ENCODE data around the gene OR10A4.
"Not testable (repeated sequence)": the region's sequence is repeated elsewhere in the genome, so short reads cannot be mapped to it uniquely, and the experiment has no call there.

Gene OR10A4

GRCh38 chr11:6862961-6863360 lies 13.5 kb upstream of the OR10A4 start, which contains the start of gene OR10A2:
Gene OR10A2, plus strand, starts transcription at chr11:6863057. Its CDS starts 6,698 bp downstream, at chr11:6869755.
- no peak for TF ChIP-seq CTCF (IDR thresholded peaks at IDR 0.05; ENCODE audit: unreplicated experiment in 3 of 3)
- peaks cover 2% of the 10 kb centered on the region for H3K9me3 Mint-ChIP-seq
- no peak within 1 kb of the TSS for H3K4me3 Mint-ChIP-seq
- no peaks in the 10 kb centered on the region for H3K4me1 Mint-ChIP-seq
- no peaks in the 10 kb centered on the region for H3K36me3 Mint-ChIP-seq (ENCODE audit: low read depth)
- no peaks in the 10 kb centered on the region for H3K27me3 Mint-ChIP-seq (ENCODE audit: low read depth)
- H3K27ac Mint-ChIP-seq, result no peak within 1 kb of the TSS

GRCh38 chr11:6864438-6864837 lies 12.0 kb upstream of the OR10A4 start:
- no peak for TF ChIP-seq CTCF (IDR thresholded peaks at IDR 0.05; ENCODE audit: unreplicated experiment in 3 of 3)
- Mint-ChIP-seq H3K4me3 (no peak overlapping the region), H3K9me3 (peaks cover 2% of the 10 kb centered on the region), H3K27me3 (ENCODE audit: low read depth) (no peaks in the 10 kb centered on the region), H3K27ac (no peak overlapping the region), H3K36me3 (ENCODE audit: low read depth) (no peaks in the 10 kb centered on the region), H3K4me1 (no peaks in the 10 kb centered on the region)

GRCh38 chr11:6871278-6871677 lies 5.1 kb upstream of the OR10A4 start:
- Mint-ChIP-seq H3K27ac (no peak overlapping the region), H3K4me3 (no peak overlapping the region), H3K27me3 (ENCODE audit: low read depth) (no peaks in the 10 kb centered on the region), H3K4me1 (no peaks in the 10 kb centered on the region), H3K9me3 (no peaks in the 10 kb centered on the region), H3K36me3 (ENCODE audit: low read depth) (no peaks in the 10 kb centered on the region)
- TF ChIP-seq CTCF (IDR thresholded peaks at IDR 0.05; ENCODE audit: unreplicated experiment in 3 of 3), result no peak

- Mint-ChIP-seq H3K9me3 (no peaks in the 10 kb centered on the region), H3K4me1 (no peaks in the 10 kb centered on the region), H3K36me3 (ENCODE audit: low read depth) (no peaks in the 10 kb centered on the region), H3K4me3 (no peak overlapping the region), H3K27ac (no peak overlapping the region), H3K27me3 (ENCODE audit: low read depth) (no peaks in the 10 kb centered on the region)
- TF ChIP-seq CTCF (IDR thresholded peaks at IDR 0.05; ENCODE audit: unreplicated experiment in 3 of 3), result no peak
Measured at GRCh38 chr11:6875761-6876160, 664 bp upstream of the OR10A4 start.

- no peaks in the 10 kb centered on the region for H3K27me3 Mint-ChIP-seq (ENCODE audit: low read depth)
- TF ChIP-seq CTCF (IDR thresholded peaks at IDR 0.05; ENCODE audit: unreplicated experiment in 3 of 3), result no peak
- H3K4me1 Mint-ChIP-seq, result no peaks in the 10 kb centered on the region
- no peak overlapping the region for H3K4me3 Mint-ChIP-seq
- H3K36me3 Mint-ChIP-seq (ENCODE audit: low read depth), result no peaks in the 10 kb centered on the region
- H3K27ac Mint-ChIP-seq, result no peak overlapping the region
- H3K9me3 Mint-ChIP-seq, result no peaks in the 10 kb centered on the region
Measured at GRCh38 chr11:6876914-6877313, 489 bp downstream of the OR10A4 start.

GRCh38 chr11:6882751-6883150 lies 6.3 kb downstream of the OR10A4 start:
- H3K9me3 Mint-ChIP-seq, result no peaks in the 10 kb centered on the region
- no peak overlapping the region for H3K27ac Mint-ChIP-seq
- no peaks in the 10 kb centered on the region for H3K36me3 Mint-ChIP-seq (ENCODE audit: low read depth)
- H3K4me1 Mint-ChIP-seq, result no peaks in the 10 kb centered on the region
- no peak overlapping the region for H3K4me3 Mint-ChIP-seq
- TF ChIP-seq CTCF (IDR thresholded peaks at IDR 0.05; ENCODE audit: unreplicated experiment in 3 of 3), result no peak
- H3K27me3 Mint-ChIP-seq (ENCODE audit: low read depth), result no peaks in the 10 kb centered on the region

GRCh38 chr11:6887711-6888110 lies 11.3 kb downstream of the OR10A4 start:
- not testable (repeated sequence) for H3K9me3 Mint-ChIP-seq; H3K27ac Mint-ChIP-seq; H3K27me3 Mint-ChIP-seq (ENCODE audit: low read depth); H3K4me3 Mint-ChIP-seq; H3K4me1 Mint-ChIP-seq; H3K36me3 Mint-ChIP-seq (ENCODE audit: low read depth)
